HG02610 (cell line): ENCODE results near the gene UNC50.
A peak's percentile ranks its signal among the peaks of the same experiment; 100 is the strongest.

Source experiments
- ATAC-seq: cut with Tn5 transposase; IDR thresholded peaks from one replicate; pipeline ENCODE4 v1.9.1; 2021; ENCODE audit warnings: mild to moderate bottlenecking, moderate library complexity; ENCODE audit not compliant: unreplicated experiment

Gene UNC50

GRCh38 chr2:98608116-98608961, at the start of gene UNC50, which contains the start of gene COA5:
TSS of gene UNC50 (plus strand) at chr2:98608589. CDS start at chr2:98609760, 1,171 bp downstream.
TSS of gene COA5 (minus strand) at chr2:98608512. CDS start at chr2:98608405, 107 bp downstream.
- ATAC-seq, result peak; percentile 78

GRCh38 chr2:98558852-98559530, 49.4 kb upstream of the UNC50 start:
- ATAC-seq, result no peak

GRCh38 chr2:98559581-98559980, 48.8 kb upstream of the UNC50 start:
- ATAC-seq, result no peak

- ATAC-seq, result no peak
These were observed 48.1 kb upstream of the UNC50 start for GRCh38 chr2:98560256-98560771.

GRCh38 chr2:98561018-98561417, 47.4 kb upstream of the UNC50 start:
- ATAC-seq, result no peak

- no peak for ATAC-seq
These were observed 46.3 kb upstream of the UNC50 start for GRCh38 chr2:98561902-98562695.

GRCh38 chr2:98563394-98563793, 45.0 kb upstream of the UNC50 start:
- ATAC-seq, result no peak

- no peak for ATAC-seq
These were observed 43.8 kb upstream of the UNC50 start for GRCh38 chr2:98564541-98565132.

- ATAC-seq, result no peak
These were observed 43.0 kb upstream of the UNC50 start for GRCh38 chr2:98565286-98565860.

- no peak for ATAC-seq
These were observed 42.4 kb upstream of the UNC50 start for GRCh38 chr2:98565941-98566340.

GRCh38 chr2:98568161-98568956, 40.0 kb upstream of the UNC50 start:
- no peak for ATAC-seq

- ATAC-seq, result no peak
These were observed 39.1 kb upstream of the UNC50 start for GRCh38 chr2:98569197-98569793.

- no peak for ATAC-seq
These were observed 38.5 kb upstream of the UNC50 start for GRCh38 chr2:98569915-98570314.

GRCh38 chr2:98570356-98570755, 38.0 kb upstream of the UNC50 start:
- no peak for ATAC-seq

GRCh38 chr2:98571121-98571701, 37.2 kb upstream of the UNC50 start:
- ATAC-seq, result no peak

- no peak for ATAC-seq
These were observed 36.6 kb upstream of the UNC50 start for GRCh38 chr2:98571796-98572195.

- ATAC-seq, result no peak
These were observed 36.2 kb upstream of the UNC50 start for GRCh38 chr2:98572211-98572610.

GRCh38 chr2:98572676-98573075, 35.7 kb upstream of the UNC50 start:
- no peak for ATAC-seq

GRCh38 chr2:98573426-98573825, 35.0 kb upstream of the UNC50 start:
- ATAC-seq, result no peak
